Neural crest cell (in vitro differentiated cells): ENCODE data around the gene RHEX. TPM values are rescaled to one million over a fixed set of nuclear protein-coding genes. Genes with fewer than 3 reads are reported as not detected.
"Not testable (repeated sequence)": the region's sequence is repeated elsewhere in the genome, so short reads cannot be mapped to it uniquely, and the experiment has no call there.

Experiments used
- DNase-seq: peaks from one replicate; pipeline ENCODE4 v3.0.0; 2021; ENCODE audit warnings: low read depth, mixed read lengths, low spot score
- H3K27ac Mint-ChIP-seq: one replicate; pipeline ENCODE4 v1.8.0; 2021; ENCODE audit warnings: mild to moderate bottlenecking, mixed read lengths; ENCODE audit not compliant: unreplicated experiment
- H3K27me3 Mint-ChIP-seq: 2 replicates; pipeline ENCODE4 v1.8.0; 2021; ENCODE audit warnings: low read depth, mild to moderate bottlenecking, mixed read lengths
- H3K36me3 Mint-ChIP-seq: 2 replicates; pipeline ENCODE4 v1.8.0; 2021; ENCODE audit warnings: low read depth, mild to moderate bottlenecking, mixed read lengths
- H3K4me1 Mint-ChIP-seq: 2 replicates; pipeline ENCODE4 v1.8.0; 2021; ENCODE audit warnings: mixed read lengths
- H3K4me3 Mint-ChIP-seq: one replicate; pipeline ENCODE4 v1.8.0; 2021; ENCODE audit warnings: mild to moderate bottlenecking, mixed read lengths
- H3K9me3 Mint-ChIP-seq: 2 replicates; pipeline ENCODE4 v1.8.0; 2021; ENCODE audit warnings: mixed read lengths
- total RNA-seq: library from RNA; stranded (reverse); gene quantifications from 2 replicates; pipeline ENCODE4 v1.2.1, GENCODE V29; 2021
- TF ChIP-seq, protein P1 (sequence below): fragments of 200-600 bp; sonication (generic); conservative IDR thresholded peaks from 2 replicates; pipeline ENCODE4 v1.5.0; 2021; ENCODE audit warnings: antibody characterized with exemption, mild to moderate bottlenecking

Gene RHEX
- total RNA-seq, 1 donor from 2014 or later: 0.93 TPM

DNA sequence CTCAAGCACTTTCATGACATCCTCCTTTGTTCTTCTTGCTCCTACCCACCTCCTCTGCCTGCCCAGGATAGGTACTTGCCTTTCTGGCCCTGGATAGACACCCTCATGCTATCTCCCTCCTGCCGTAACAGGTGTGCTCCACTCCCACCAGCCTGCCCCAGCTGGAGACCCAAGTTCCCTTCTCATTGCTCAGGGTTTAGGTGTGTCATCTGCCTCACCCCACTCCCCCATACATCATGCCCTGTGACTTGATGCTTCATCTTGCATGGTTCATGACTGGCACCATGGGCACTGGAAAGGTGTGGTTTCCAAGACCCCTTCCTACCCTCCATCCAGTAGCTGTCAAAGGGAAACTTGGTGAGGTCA, 5.9 kb downstream of the RHEX start:
- peaks cover 27% of the 10 kb centered on the region for H3K4me1 Mint-ChIP-seq
- no peak overlapping the region for H3K4me3 Mint-ChIP-seq
- H3K27me3 Mint-ChIP-seq: no peaks in the 10 kb centered on the region
- H3K36me3 Mint-ChIP-seq: peaks cover 10% of the 10 kb centered on the region
- H3K9me3 Mint-ChIP-seq: peaks cover 5% of the 10 kb centered on the region
- TF ChIP-seq, protein P1, sequence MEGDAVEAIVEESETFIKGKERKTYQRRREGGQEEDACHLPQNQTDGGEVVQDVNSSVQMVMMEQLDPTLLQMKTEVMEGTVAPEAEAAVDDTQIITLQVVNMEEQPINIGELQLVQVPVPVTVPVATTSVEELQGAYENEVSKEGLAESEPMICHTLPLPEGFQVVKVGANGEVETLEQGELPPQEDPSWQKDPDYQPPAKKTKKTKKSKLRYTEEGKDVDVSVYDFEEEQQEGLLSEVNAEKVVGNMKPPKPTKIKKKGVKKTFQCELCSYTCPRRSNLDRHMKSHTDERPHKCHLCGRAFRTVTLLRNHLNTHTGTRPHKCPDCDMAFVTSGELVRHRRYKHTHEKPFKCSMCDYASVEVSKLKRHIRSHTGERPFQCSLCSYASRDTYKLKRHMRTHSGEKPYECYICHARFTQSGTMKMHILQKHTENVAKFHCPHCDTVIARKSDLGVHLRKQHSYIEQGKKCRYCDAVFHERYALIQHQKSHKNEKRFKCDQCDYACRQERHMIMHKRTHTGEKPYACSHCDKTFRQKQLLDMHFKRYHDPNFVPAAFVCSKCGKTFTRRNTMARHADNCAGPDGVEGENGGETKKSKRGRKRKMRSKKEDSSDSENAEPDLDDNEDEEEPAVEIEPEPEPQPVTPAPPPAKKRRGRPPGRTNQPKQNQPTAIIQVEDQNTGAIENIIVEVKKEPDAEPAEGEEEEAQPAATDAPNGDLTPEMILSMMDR: no peak
- DNase-seq: no peak
- H3K27ac Mint-ChIP-seq: no peak overlapping the region

DNA sequence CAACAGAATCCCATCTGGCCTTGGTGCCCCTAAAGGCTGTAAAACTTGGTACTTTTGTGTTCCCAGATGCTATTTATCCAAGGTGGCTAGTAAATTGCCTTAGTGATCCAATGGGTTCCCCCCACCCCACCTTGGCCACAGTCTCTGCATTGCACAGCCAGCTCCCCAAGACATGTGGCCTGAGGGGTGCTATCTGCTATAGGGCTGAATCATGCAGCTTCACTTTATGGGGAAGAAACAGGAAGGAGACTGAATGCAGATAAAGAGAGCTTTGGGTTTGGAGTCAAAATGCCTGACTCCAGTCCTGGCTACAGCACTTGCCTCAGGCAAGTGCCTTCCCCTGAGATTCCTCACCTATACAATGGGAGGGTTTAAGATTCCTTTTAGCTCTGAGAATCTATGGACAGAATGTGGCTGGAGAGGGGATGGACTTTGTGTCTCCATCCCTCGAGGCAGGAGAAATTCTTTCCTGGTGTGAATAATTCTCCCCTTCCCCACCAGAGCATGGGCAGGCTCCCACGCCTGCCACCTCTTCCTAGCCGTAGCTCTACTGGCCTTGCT, 6.5 kb downstream of the RHEX start:
- H3K27ac Mint-ChIP-seq: no peak overlapping the region
- no peaks in the 10 kb centered on the region for H3K27me3 Mint-ChIP-seq
- peaks cover 10% of the 10 kb centered on the region for H3K36me3 Mint-ChIP-seq
- TF ChIP-seq, protein P1: no peak
- peaks cover 27% of the 10 kb centered on the region for H3K4me1 Mint-ChIP-seq
- H3K4me3 Mint-ChIP-seq: no peak overlapping the region
- no peak for DNase-seq
- peaks cover 5% of the 10 kb centered on the region for H3K9me3 Mint-ChIP-seq

GRCh38 chr1:206060844-206061243, 7.9 kb downstream of the RHEX start:
- no peak for DNase-seq
- Mint-ChIP-seq H3K36me3 (peaks cover 10% of the 10 kb centered on the region), H3K27me3 (no peaks in the 10 kb centered on the region), H3K9me3 (peaks cover 5% of the 10 kb centered on the region), H3K4me1 (peaks cover 18% of the 10 kb centered on the region), H3K27ac (no peak overlapping the region), H3K4me3 (no peak overlapping the region)
- TF ChIP-seq, protein P1: no peak

DNA sequence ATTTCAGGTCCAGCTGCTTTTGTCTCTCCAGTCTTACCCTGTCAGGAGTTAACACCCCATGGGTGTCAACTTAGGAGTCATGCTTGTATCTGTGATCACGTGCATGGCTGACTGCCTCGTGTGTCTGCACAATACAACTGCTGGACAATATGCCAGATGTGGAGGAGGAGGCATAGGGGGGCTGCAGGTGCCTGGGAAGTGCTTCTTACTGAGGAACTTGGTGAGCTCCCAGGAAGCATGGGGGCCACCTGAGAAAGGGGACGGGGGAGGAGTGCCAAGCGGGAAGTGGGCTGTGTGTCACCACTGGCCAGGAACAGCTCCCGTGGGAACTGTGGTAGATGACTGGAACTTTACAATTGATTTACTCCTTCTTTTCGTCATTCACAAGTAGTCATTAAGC, 9.5 kb downstream of the RHEX start:
- Mint-ChIP-seq H3K36me3 (peaks cover 8% of the 10 kb centered on the region), H3K4me1 (peaks cover 15% of the 10 kb centered on the region), H3K4me3 (no peak overlapping the region), H3K27me3 (no peaks in the 10 kb centered on the region), H3K27ac (no peak overlapping the region), H3K9me3 (peaks cover 5% of the 10 kb centered on the region)
- no peak for DNase-seq
- TF ChIP-seq, protein P1: no peak

- not testable (repeated sequence) for H3K36me3 Mint-ChIP-seq, H3K4me3 Mint-ChIP-seq, DNase-seq, H3K27ac Mint-ChIP-seq, H3K9me3 Mint-ChIP-seq, H3K4me1 Mint-ChIP-seq, H3K27me3 Mint-ChIP-seq
Observed at GRCh38 chr1:206064001-206064400, 11.0 kb downstream of the RHEX start.

GRCh38 chr1:206064501-206064900, 11.5 kb downstream of the RHEX start:
- not testable (repeated sequence) for H3K4me3 Mint-ChIP-seq, H3K27me3 Mint-ChIP-seq, H3K4me1 Mint-ChIP-seq, DNase-seq, H3K36me3 Mint-ChIP-seq, H3K9me3 Mint-ChIP-seq, H3K27ac Mint-ChIP-seq
